T-helper 1 cell (primary cell): Measurements from ENCODE around the gene KCNN2.

ENCODE experiments used
- DNase-seq, 5 donors: peaks; one replicate each; pipeline ENCODE4 v3.0.0-alpha.2; 2012 to 2020

KCNN2 gene

GRCh38 chr5:114362977-114363761 lies 1.3 kb downstream of the KCNN2 start:
- no peak for DNase-seq

- DNase-seq: no peak
These were observed 2.0 kb downstream of the KCNN2 start for GRCh38 chr5:114363837-114364236.

GRCh38 chr5:114367029-114367428 lies 5.2 kb downstream of the KCNN2 start:
- DNase-seq: no peak

- DNase-seq: no peak
These were observed 8.0 kb downstream of the KCNN2 start for GRCh38 chr5:114369680-114370417.

GRCh38 chr5:114377050-114377844 lies 15.4 kb downstream of the KCNN2 start:
- no peak for DNase-seq

- no peak for DNase-seq
These were observed 16.1 kb downstream of the KCNN2 start for GRCh38 chr5:114377946-114378345.

GRCh38 chr5:114380721-114381120 lies 18.9 kb downstream of the KCNN2 start:
- no peak for DNase-seq

GRCh38 chr5:114387433-114387832 lies 25.6 kb downstream of the KCNN2 start:
- no peak for DNase-seq

GRCh38 chr5:114390431-114390830 lies 28.6 kb downstream of the KCNN2 start:
- no peak for DNase-seq

- DNase-seq: no peak
These were observed 29.5 kb downstream of the KCNN2 start for GRCh38 chr5:114391321-114391720.

GRCh38 chr5:114393159-114393558 lies 31.3 kb downstream of the KCNN2 start:
- no peak for DNase-seq

GRCh38 chr5:114402206-114402605 lies 40.3 kb downstream of the KCNN2 start:
- DNase-seq: no peak

GRCh38 chr5:114407783-114408182 lies 45.9 kb downstream of the KCNN2 start:
- no peak for DNase-seq

- DNase-seq: no peak
These were observed 47.0 kb downstream of the KCNN2 start for GRCh38 chr5:114408847-114409246.

GRCh38 chr5:114411380-114411931 lies 49.6 kb downstream of the KCNN2 start:
- DNase-seq: no peak

- no peak for DNase-seq
These were observed 50.8 kb downstream of the KCNN2 start for GRCh38 chr5:114412510-114413171.

GRCh38 chr5:114415760-114416159 lies 53.9 kb downstream of the KCNN2 start:
- no peak for DNase-seq

GRCh38 chr5:114416254-114416653 lies 54.4 kb downstream of the KCNN2 start:
- DNase-seq: no peak

GRCh38 chr5:114417519-114417918 lies 55.6 kb downstream of the KCNN2 start:
- DNase-seq: no peak

- no peak for DNase-seq
These were observed 56.6 kb downstream of the KCNN2 start for GRCh38 chr5:114418176-114419066.

- DNase-seq: no peak
These were observed 57.2 kb downstream of the KCNN2 start for GRCh38 chr5:114419067-114419388.

GRCh38 chr5:114419959-114420358 lies 58.1 kb downstream of the KCNN2 start:
- no peak for DNase-seq
